ENCODE data around the gene KPNA6. TPM values are rescaled to one million over a fixed set of nuclear protein-coding genes. Genes with fewer than 3 reads are reported as not detected.

The KPNA6 gene
- total RNA-seq, 1 experiment from 2014 or later, result 79.9 TPM

DNA sequence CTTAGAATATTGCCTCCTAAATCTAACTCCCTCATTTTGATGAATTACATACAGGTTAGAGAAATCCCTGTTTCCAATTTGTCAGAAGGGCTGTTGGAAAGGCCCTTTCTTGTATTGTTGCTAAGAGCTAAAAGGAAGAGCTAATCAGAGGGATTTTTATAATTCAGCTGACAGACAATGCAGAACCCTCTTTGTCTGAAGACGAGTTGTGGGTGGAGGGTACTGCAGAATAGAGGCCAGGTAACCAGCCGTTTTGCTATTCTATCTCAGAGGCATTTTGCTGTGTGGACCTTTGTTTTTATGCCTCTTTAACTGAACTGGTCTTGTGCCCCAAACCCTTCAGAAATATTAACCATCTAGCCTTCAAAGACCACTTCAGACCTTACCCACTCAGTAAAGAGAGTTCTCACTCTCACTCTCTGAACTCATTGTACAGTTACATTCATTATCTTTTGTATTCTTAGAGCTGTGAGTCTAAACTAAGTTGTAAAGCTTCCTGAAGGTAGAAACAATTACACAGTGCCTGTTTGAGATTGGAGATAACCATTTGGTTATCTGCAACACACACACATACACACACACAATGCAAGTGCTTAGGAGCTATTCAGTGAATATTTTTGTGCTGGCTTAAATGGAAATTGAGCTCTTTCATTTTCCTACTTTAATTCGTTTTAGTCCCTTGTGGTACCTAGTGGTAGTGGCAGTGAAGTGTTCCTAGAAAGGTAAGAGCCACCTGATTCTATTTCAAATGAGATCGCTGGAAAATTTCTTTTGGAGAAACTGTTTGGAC, 19.7 kb downstream of the KPNA6 start:
- ChIA-PET RAD21 (ENCODE audit: low non-redundant PET in 1 of 2, low total read pairs in 2 of 2, uncharacterized antibody in 2 of 2, unreplicated experiment in 2 of 2) (no interaction called here), POLR2A (interaction anchor here (0.9 to 1.0 kb wide), 2 partner anchors 10 to 18 kb away, joined by 3 read pairs; no protein-coding TSS in a partner anchor), CTCF (interaction anchor here (0.8 to 2.5 kb wide), 7 partner anchors 11 to 20 kb away, joined by 3 to 6 read pairs (median 4); partner anchors contain the start of gene KPNA6)
- intact Hi-C loops (cut with micrococcal nuclease), result no loop called here
- H2AFZ ChIP-seq (ENCODE audit: low read depth, low read length, poor library complexity, severe bottlenecking), result no peak overlapping the region
- H3K4me1 ChIP-seq (ENCODE audit: control insufficient read depth in 1 of 2, insufficient read depth in 2 of 2, low read length in 2 of 2), result peaks cover 15 to 55% of the 10 kb centered on the region in 2 experiments
- ATAC-seq, result no peak
- H3K36me3 ChIP-seq (ENCODE audit: control insufficient read depth in 1 of 2, insufficient read depth in 2 of 2, low read length in 2 of 2), result no peaks in the 10 kb centered on the region
- peaks cover 93% of the 10 kb centered on the region for H3K79me2 ChIP-seq (ENCODE audit: insufficient read depth, low read length)
- H3K4me2 ChIP-seq (ENCODE audit: low read length), result no peak overlapping the region
- no peaks in the 10 kb centered on the region for H3K9me3 ChIP-seq (ENCODE audit: control insufficient read depth in 1 of 2, insufficient read depth in 1 of 2, low read depth in 1 of 2, low read length in 2 of 2)
- no peak for DNase-seq (ENCODE audit: low read depth, low spot score)
- no peaks in the 10 kb centered on the region for H3K9me2 ChIP-seq (ENCODE audit: insufficient read depth)
- H4K20me1 ChIP-seq (ENCODE audit: insufficient read depth), result no peaks in the 10 kb centered on the region
- TF ChIP-seq, protein P1, sequence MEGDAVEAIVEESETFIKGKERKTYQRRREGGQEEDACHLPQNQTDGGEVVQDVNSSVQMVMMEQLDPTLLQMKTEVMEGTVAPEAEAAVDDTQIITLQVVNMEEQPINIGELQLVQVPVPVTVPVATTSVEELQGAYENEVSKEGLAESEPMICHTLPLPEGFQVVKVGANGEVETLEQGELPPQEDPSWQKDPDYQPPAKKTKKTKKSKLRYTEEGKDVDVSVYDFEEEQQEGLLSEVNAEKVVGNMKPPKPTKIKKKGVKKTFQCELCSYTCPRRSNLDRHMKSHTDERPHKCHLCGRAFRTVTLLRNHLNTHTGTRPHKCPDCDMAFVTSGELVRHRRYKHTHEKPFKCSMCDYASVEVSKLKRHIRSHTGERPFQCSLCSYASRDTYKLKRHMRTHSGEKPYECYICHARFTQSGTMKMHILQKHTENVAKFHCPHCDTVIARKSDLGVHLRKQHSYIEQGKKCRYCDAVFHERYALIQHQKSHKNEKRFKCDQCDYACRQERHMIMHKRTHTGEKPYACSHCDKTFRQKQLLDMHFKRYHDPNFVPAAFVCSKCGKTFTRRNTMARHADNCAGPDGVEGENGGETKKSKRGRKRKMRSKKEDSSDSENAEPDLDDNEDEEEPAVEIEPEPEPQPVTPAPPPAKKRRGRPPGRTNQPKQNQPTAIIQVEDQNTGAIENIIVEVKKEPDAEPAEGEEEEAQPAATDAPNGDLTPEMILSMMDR (IDR thresholded peaks at IDR 0.05 in 2 of 3, conservative IDR thresholded peaks at IDR 0.05 in 1 of 3; ENCODE audit: borderline replicate concordance in 1 of 3, insufficient read depth in 1 of 3, low read depth in 2 of 3, low read length in 2 of 3), result peak in 2 of 3 experiments; percentile 30; a peak in 3 of 6 replicates
- TF ChIP-seq JUND (IDR thresholded peaks at IDR 0.05) (no peak), EGR1 (IDR thresholded peaks at IDR 0.05; ENCODE audit: low read depth) (no peak), ZNF274 (IDR thresholded peaks at IDR 0.05; ENCODE audit: low read depth, low read length) (no peak), ZBTB33 (IDR thresholded peaks at IDR 0.05; ENCODE audit: extremely low read depth, insufficient replicate concordance, low read length) (no peak), REST (IDR thresholded peaks at IDR 0.05; ENCODE audit: low read depth) (no peak), TCF7L2 (IDR thresholded peaks at IDR 0.05; ENCODE audit: borderline replicate concordance, extremely low read depth, insufficient read depth, insufficient read length) (no peak), EZH2 (IDR thresholded peaks at IDR 0.05) (no peak), ZFX (IDR thresholded peaks at IDR 0.05) (no peak)
- H3K27ac ChIP-seq (ENCODE audit: low read depth, low read length), result no peak overlapping the region
- no peaks in the 10 kb centered on the region for H3K27me3 ChIP-seq (ENCODE audit: insufficient read depth, low read length)
- no peak overlapping the region for H3K9ac ChIP-seq (ENCODE audit: low read length)
- H3K4me3 ChIP-seq (replicated peaks in 1 of 2; ENCODE audit: low read depth in 1 of 2, low read length in 2 of 2), result no peak overlapping the region
- BruUV-seq (replicated peaks), result no TSS peak
